Endothelial cell of umbilical vein (primary cell): Measurements from ENCODE around the gene WRAP73. TPM values are rescaled to one million over a fixed set of nuclear protein-coding genes. Genes with fewer than 3 reads are reported as not detected.

Source experiments
- BruUV-seq: library from RNA; stranded (reverse); fragments of 400-500 nt; replicated peaks from 2 replicates; lab custom pipeline; 2021; lab: Mats Ljungman, UMichigan
- CTCF ChIA-PET: fragments of 300-600, 350-600 bp; sonication (Branson Sonifier 250); formaldehyde crosslinking; loops from one replicate; lab custom pipeline; 2021; ENCODE audit warnings: antibody characterized with exemption, inconsistent platforms; lab: Charles Lee
- POLR2A ChIA-PET: fragments of 300-600, 350-600 bp; sonication (Branson Sonifier 250); formaldehyde crosslinking; loops from one replicate; lab custom pipeline; 2021; ENCODE audit warnings: antibody characterized with exemption, inconsistent platforms; lab: Charles Lee
- DNase-seq: peaks from one replicate; pipeline ENCODE4 v3.0.0-alpha.2; 2011; ENCODE audit warnings: low read depth, low spot score
- FAIRE-seq: peaks from 2 replicates; lab custom pipeline; 2011; peaks lifted over from hg19 to GRCh38; lab: Jason Lieb, UNC
- H2AFZ ChIP-seq: 2 replicates; pipeline ENCODE4 v1.6.0; 2012; ENCODE audit warnings: low read depth, low read length, control low read depth, inconsistent platforms
- H3K27ac ChIP-seq: 2 replicates; pipeline ENCODE4 v1.5.1; 2011; ENCODE audit warnings: low read depth, mild to moderate bottlenecking, control low read depth, low read length, moderate library complexity; ENCODE audit not compliant: insufficient read depth
- H3K27me3 ChIP-seq, 2 experiments: 2 replicates each; pipeline versions ENCODE4 v1.6.0 to v1.6.1; 2011; ENCODE audit warnings: low read length in 2 of 2, mixed read lengths in 1 of 2; ENCODE audit not compliant: control insufficient read depth in 2 of 2, insufficient read depth in 2 of 2
- H3K36me3 ChIP-seq, 2 experiments: 2 replicates in 1 of 2; 3 replicates in 1 of 2; pipeline ENCODE4 v1.5.1; 2011; ENCODE audit warnings: low read length in 2 of 2, mild to moderate bottlenecking in 1 of 2, moderate library complexity in 1 of 2; ENCODE audit not compliant: control insufficient read depth in 2 of 2, insufficient read depth in 2 of 2; ENCODE audit errors: extremely low read depth in 1 of 2
- H3K4me1 ChIP-seq: 3 replicates; pipeline ENCODE4 v1.5.1; 2011; ENCODE audit warnings: mild to moderate bottlenecking, low read length; ENCODE audit not compliant: control insufficient read depth, insufficient read depth; ENCODE audit errors: extremely low read depth
- H3K4me2 ChIP-seq: 2 replicates; pipeline ENCODE4 v1.6.1; 2011; ENCODE audit warnings: low read length, control low read depth, mixed read lengths; ENCODE audit not compliant: insufficient read depth
- H3K4me3 ChIP-seq, 3 experiments: fragments of 200-600 bp in 1 of 3; sonication (generic), shearing (Covaris generic) in 1 of 3; replicated peaks in 1 of 3; 2 replicates each; pipeline ENCODE4 v1.5.1; 2011 to 2016; ENCODE audit warnings: control low read depth in 3 of 3, low read length in 3 of 3, mild to moderate bottlenecking in 2 of 3, inconsistent platforms in 1 of 3, low read depth in 1 of 3, moderate library complexity in 1 of 3; ENCODE audit not compliant: insufficient read depth in 1 of 3
- H3K79me2 ChIP-seq: 2 replicates; pipeline ENCODE4 v1.6.0; 2012; ENCODE audit warnings: low read length, inconsistent platforms; ENCODE audit not compliant: control insufficient read depth, insufficient read depth
- H3K9ac ChIP-seq: replicated peaks from 2 replicates; pipeline ENCODE3; 2011; ENCODE audit warnings: low read length, control low read depth; ENCODE audit not compliant: insufficient read depth; ENCODE audit errors: extremely low read depth
- H3K9me1 ChIP-seq: replicated peaks from 3 replicates; pipeline ENCODE4 v1.6.0; 2011; ENCODE audit warnings: mild to moderate bottlenecking, low read length; ENCODE audit not compliant: control insufficient read depth, insufficient read depth; ENCODE audit errors: extremely low read depth
- H3K9me3 ChIP-seq: replicated peaks from 2 replicates; pipeline ENCODE4 v1.5.1; 2012; ENCODE audit warnings: low read length, inconsistent platforms; ENCODE audit not compliant: control insufficient read depth, insufficient read depth
- H4K20me1 ChIP-seq: replicated peaks from 2 replicates; pipeline ENCODE3; 2011; ENCODE audit warnings: mild to moderate bottlenecking, low read length; ENCODE audit not compliant: control insufficient read depth, insufficient read depth; ENCODE audit errors: extremely low read depth
- EZH2 ChIP-seq: IDR thresholded peaks from 2 replicates; pipeline ENCODE4 v1.6.1; 2012; ENCODE audit warnings: borderline replicate concordance, low read depth, mild to moderate bottlenecking, moderate library complexity, low read length, inconsistent platforms; ENCODE audit not compliant: severe bottlenecking
- FOS ChIP-seq: IDR thresholded peaks from 2 replicates; pipeline ENCODE4 v1.6.1; 2011; ENCODE audit warnings: mild to moderate bottlenecking, low read length, moderate library complexity, borderline replicate concordance; ENCODE audit not compliant: insufficient read depth
- JUN ChIP-seq: IDR thresholded peaks from 2 replicates; pipeline ENCODE4 v1.6.1; 2011; ENCODE audit warnings: borderline replicate concordance, low read depth; ENCODE audit not compliant: insufficient read length, insufficient read depth
- MYC ChIP-seq: IDR thresholded peaks from one replicate; pipeline ENCODE4 v1.6.1; 2011; ENCODE audit warnings: mild to moderate bottlenecking, low read depth, low read length
- POLR2A ChIP-seq: IDR thresholded peaks from 2 replicates; pipeline ENCODE4 v1.6.1; 2012; ENCODE audit warnings: low read depth, mild to moderate bottlenecking, control low read depth, low read length
- dilution Hi-C: fragments of 300-500 bp; cut with MboI; formaldehyde crosslinking; loops from one replicate; pipeline ENCODE4 v1.15.0; 2019; ENCODE audit warnings: low sequenced_read_pairs; ENCODE audit not compliant: extremely low pct_ligation_motif_present
- intact Hi-C: fragments of 100-400 bp; cut with micrococcal nuclease; formaldehyde crosslinking; loops from one replicate; pipeline ENCODE4 v1.10.0; 2022
- polyA plus RNA-seq, 4 experiments: library from polyadenylated mRNA; depleted of rRNA in 3 of 4; stranded (reverse) in 3 of 4; unstranded in 1 of 4; fragments of >200 nt; gene quantifications; 2 replicates each; pipeline versions ENCODE4 v1.2.1 to v1.2.3, GENCODE V29; 2011 to 2012; ENCODE audit warnings: missing spikeins in 1 of 4
- total RNA-seq: library from RNA; stranded (reverse); gene quantifications from 2 replicates; pipeline ENCODE4 v1.2.3, GENCODE V29; 2021

WRAP73 gene
- total and polyA plus RNA-seq, 2 donors (not counting 3 experiments of a cell fraction or from before 2014, with no cell fraction given), result 23.0 to 50.7 TPM

- Histone ChIP-seq H3K9me1 (no peaks in the 10 kb centered on the region), H3K9ac (no peak overlapping the region), H3K27me3 (peaks cover 27 to 50% of the 10 kb centered on the region in 2 experiments), H3K27ac (no peak overlapping the region), H3K4me1 (peaks cover 8% of the 10 kb centered on the region), H4K20me1 (no peaks in the 10 kb centered on the region), H3K4me3 (no peak overlapping the region), H3K79me2 (peaks cover 4% of the 10 kb centered on the region), H3K9me3 (no peaks in the 10 kb centered on the region), H3K36me3 (peaks cover 0 to 8% of the 10 kb centered on the region in 2 experiments), H2AFZ (no peak overlapping the region), H3K4me2 (no peak overlapping the region)
- no peak for DNase-seq
- intact Hi-C loops, result loop anchor here (2.0 kb wide), 1 partner anchor 62 kb away; no protein-coding TSS in a partner anchor
- ChIA-PET POLR2A (no interaction called here), CTCF (no interaction called here)
- dilution Hi-C loops, result no loop called here
- BruUV-seq, result no TSS peak
- TF ChIP-seq JUN (no peak), EZH2 (peak; percentile 100), POLR2A (no peak)
- no peak for FAIRE-seq
Measured at GRCh38 chr1:3651026-3651929, 1.4 kb upstream of the WRAP73 start.

- DNase-seq (no peak), FAIRE-seq (no peak)
- no peak overlapping the region for H3K27ac ChIP-seq
- H4K20me1 ChIP-seq, result no peaks in the 10 kb centered on the region
- H3K4me2 ChIP-seq, result peak overlapping the region; percentile 72
- peaks cover 27 to 45% of the 10 kb centered on the region in 2 experiments for H3K27me3 ChIP-seq
- POLR2A ChIA-PET, result no interaction called here
- H3K79me2 ChIP-seq, result peaks cover 4% of the 10 kb centered on the region
- H3K4me3 ChIP-seq, result no peak overlapping the region
- no peak overlapping the region for H2AFZ ChIP-seq
- peaks cover 0 to 8% of the 10 kb centered on the region in 2 experiments for H3K36me3 ChIP-seq
- H3K9me1 ChIP-seq, result no peaks in the 10 kb centered on the region
- no peaks in the 10 kb centered on the region for H3K9me3 ChIP-seq
- no TSS peak for BruUV-seq
- H3K4me1 ChIP-seq, result peaks cover 8% of the 10 kb centered on the region
- dilution Hi-C loops, result no loop called here
- H3K9ac ChIP-seq, result no peak overlapping the region
- TF ChIP-seq POLR2A (no peak), MYC (no peak), FOS (no peak)
- CTCF ChIA-PET, result interaction anchor here (1.4 kb wide), 1 partner anchor 197 kb away, joined by 3 read pairs; no protein-coding TSS in a partner anchor
- intact Hi-C loops, result loop anchor here (1.0 to 2.0 kb wide), 2 partner anchors 26 to 62 kb away; no protein-coding TSS in a partner anchor
Measured at GRCh38 chr1:3650248-3651025, 534 bp upstream of the WRAP73 start.
